IPS-NIHi7 (cell line): ENCODE measurements around the gene CARD18.

Experiments used
- DNase-seq: peaks from one replicate; pipeline ENCODE4 v3.0.0; 2012; ENCODE audit warnings: mixed read lengths; ENCODE audit errors: extremely low spot score

CARD18 gene

DNA sequence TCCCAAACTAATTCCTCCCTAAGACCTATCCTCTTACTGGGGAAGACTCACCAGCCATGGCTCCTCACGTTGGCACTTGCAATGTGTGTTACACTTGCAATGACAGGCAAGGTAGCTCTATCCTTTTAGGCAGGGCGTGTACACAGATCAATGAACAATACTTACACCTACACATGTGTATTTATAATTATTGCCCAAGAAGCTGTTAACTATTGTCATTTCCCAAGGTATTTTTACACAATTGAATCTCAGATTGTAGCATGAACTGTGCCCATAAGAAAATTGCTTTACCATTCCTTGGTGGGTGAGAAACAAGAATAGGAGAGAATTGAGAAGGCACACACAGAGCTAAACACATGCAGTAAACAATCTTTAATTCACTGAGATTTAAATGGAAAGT, at the start of gene CARD18:
Gene CARD18, minus strand, starts transcription at position 101 of the 400 bp plus-strand sequence. Its CDS starts 43 bp downstream, at position 58.
- no peak for DNase-seq

DNA sequence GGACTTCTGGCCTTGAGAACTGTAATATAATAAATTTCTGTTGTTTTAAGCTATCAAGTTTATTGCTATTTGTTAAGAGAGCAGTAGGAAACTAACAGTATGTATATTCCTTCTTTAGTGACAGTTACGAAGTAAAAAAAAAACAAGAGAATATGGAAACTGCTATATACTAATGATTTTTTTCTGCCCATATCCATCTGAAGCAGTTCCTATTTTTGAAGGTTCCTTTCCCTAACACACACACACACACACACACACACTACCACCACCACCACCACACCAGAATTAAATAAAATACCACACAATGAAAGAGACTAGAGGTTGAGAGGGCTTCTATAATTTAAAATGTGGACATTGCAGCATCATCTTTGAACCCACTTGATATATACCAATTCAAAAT, 44.4 kb upstream of the CARD18 start:
- no peak for DNase-seq

DNA sequence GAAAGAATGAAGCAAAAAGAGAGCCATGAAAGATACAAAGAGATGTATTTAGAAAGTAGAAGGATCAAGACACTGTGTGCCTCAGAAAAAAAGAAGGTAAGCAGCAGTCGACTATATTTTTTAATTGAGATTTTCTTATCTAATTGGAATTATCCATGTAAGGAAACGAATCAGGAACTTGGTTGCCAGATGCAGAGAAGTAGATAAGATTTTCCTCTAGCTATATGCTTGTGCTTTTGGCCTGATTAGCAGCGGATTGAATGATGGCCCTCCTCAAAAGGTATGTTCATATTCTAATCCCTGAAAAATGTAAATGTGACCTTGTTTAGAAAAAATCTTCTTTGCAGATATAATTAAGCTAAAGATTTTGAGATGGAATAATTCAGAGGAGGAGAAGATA, 43.9 kb upstream of the CARD18 start:
- DNase-seq, result no peak

- DNase-seq, result no peak
Observed at GRCh38 chr11:105181521-105181920, 42.0 kb upstream of the CARD18 start.

DNA sequence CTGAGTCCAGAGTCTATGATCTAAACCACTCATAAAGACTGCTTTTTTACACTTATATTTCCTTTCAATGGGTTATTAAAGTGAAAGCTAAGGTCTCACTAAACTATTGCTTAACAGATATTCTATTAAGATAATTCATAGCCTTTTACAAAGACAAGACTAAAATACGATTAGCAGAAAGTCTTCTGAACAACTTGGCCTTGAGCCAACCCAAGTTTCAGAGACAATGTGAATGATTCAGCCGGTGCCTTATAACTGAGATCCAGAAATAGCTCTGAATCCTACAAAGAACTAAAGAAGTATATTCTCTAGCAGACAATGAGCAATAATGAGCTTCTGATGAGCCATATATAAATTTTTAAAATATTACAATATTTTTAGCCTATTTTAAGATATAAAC, 41.5 kb upstream of the CARD18 start:
- no peak for DNase-seq

DNA sequence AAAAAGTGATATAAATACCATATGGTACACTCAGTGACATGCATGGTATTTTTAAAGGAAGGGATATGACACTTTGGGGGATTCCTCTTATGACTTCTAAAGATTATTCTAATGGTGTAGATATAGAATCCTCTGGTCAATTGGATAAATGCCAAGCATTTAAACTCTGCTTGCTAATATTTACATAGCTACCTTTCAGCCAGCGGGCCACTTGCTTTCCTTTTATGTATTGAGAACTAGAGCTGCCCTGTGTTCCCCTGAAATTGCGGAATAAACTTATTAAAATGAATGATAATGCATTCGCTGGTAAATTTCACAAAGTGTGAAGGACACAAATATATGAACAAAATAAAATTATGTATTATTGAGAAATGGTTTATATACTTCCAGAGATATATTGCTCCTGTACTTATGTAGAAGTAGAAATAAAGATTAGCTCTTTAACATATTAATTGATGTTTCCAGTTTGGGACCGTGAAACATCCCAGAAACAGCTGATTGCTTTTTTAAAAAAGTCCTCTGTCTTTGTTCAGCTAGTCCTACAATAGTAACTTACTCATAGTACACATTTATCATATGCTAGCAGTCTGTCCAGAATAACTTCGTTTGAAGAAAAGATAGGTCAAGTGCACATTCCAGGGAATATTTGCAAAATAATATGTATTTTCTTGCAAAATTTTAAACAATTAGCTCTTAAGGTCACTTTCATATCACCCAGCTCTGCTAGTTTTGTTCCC, 40.1 kb upstream of the CARD18 start:
- DNase-seq, result no peak

GRCh38 chr11:105177658-105178057, 38.1 kb upstream of the CARD18 start:
- DNase-seq, result no peak

GRCh38 chr11:105168457-105168856, 28.9 kb upstream of the CARD18 start:
- DNase-seq, result no peak

DNA sequence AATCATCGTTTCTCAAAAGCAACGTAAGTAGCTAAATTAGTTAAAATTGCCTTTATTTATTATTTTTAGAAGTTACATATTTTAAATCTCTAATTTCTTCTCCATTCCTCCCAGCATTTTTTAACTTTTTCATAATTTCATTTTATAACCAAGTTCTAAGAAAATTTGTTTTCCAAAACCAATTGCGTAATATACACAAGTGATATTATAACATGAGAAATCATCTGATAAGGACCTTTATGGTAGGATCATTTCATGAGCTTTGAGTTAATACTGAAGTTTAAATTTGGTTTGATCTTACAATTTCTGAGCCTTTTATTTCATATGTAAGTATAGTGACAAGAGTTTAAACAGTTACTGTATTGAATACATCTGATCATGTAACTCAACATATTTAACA, 27.7 kb upstream of the CARD18 start:
- no peak for DNase-seq

DNA sequence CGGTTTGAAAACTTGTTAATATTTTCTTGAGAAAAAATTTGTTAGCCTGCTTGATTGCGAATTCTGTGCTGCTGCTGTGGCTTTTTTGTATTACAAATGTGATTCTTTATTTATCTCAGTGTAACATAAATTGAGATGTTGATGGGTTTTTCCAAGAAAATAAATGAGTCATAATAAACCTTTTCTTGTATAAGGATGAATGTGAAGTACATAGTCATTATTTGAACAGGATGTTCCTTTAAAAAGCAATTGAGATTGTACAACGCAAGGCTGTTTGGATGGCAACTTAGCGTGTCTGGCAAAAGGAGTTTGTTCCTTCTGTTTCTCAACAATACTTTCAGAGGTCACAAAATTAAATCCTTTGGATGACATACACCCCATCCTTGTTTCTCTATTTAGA, 24.6 kb upstream of the CARD18 start:
- DNase-seq, result no peak

DNA sequence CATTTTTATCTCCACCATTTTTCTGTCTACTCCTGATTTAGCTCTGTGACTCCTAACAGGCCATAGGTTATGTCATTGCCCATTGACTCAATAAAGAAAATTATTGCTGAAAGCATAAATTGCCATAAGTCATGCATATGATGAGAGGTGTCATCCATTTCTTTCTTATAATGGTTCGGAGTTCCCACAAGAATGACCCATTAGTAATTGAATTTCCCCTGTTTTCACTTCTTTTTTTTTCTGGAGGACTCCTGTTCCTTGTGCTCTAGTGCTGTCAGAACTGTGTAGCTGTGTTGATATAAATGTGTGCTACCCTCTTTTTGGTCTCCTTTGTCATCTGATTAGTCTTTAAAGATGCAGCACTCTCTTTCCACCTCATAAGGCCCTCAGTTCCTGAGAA, 22.9 kb upstream of the CARD18 start:
- DNase-seq, result no peak

- no peak for DNase-seq
Observed at GRCh38 chr11:105158436-105158835, 18.9 kb upstream of the CARD18 start.

GRCh38 chr11:105156720-105157119, 17.2 kb upstream of the CARD18 start:
- no peak for DNase-seq

DNA sequence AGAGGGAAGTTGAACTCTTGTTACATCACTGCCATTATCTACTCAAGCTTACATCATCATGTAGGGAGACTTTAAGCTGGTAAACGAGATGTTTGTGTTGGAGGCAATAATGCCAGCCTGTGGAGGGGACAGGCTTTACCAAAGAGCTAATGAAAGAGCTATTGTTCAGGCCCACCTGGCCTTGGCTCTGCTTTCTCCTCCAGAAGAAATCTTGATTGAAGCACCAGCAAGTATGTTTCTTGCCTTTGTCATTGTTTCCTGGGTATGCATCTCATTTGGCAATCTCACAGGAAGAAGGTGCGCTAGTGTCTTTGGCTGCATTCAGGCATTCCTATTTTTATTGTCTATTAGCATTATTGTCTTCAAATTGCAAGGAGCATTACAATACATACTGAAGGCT, 16.7 kb upstream of the CARD18 start:
- DNase-seq, result no peak

- DNase-seq, result peak; percentile 33
Observed at GRCh38 chr11:105155679-105156078, 16.1 kb upstream of the CARD18 start.

GRCh38 chr11:105153392-105153791, 13.8 kb upstream of the CARD18 start:
- no peak for DNase-seq

DNA sequence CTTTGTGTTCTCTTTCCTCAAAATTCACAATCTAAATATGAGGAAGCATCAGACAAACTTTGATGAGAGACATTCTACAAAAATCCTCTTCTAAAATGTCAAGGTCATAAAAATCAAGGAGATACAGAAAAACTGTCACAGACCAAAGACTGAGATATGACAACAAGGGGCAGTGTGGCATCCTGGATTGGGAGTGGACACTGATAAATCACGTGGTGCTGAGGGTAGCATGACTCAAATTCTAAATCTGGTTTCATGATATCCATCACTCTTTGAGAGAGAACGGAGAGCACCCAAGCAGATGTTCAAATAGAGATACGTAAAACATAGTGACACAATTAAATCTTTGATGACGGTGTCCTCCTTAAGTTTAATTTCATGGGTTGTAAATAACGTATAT, 13.0 kb upstream of the CARD18 start:
- no peak for DNase-seq

GRCh38 chr11:105152021-105152512, 12.5 kb upstream of the CARD18 start:
- no peak for DNase-seq

DNA sequence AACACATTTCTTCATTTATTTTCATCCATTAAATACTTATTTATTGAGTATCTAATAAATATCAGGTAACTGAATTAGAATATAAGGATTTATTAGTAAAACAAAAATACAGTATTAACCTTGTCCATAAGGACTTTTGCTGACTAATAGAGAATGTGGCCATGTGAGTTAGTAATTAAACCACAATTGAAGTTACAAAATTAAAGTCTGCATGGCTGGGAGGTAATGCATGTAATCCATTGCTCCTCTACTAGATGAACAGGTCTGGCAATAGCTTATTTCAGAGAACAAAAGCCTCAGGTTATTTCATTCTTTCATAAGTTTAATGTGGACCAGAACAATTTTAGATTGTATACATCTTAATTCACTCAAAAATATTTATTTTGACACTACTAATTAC, 9.9 kb upstream of the CARD18 start:
- DNase-seq, result no peak

- DNase-seq, result no peak
Observed at GRCh38 chr11:105148241-105148640, 8.7 kb upstream of the CARD18 start.

- DNase-seq, result no peak
Observed at GRCh38 chr11:105144887-105145286, 5.3 kb upstream of the CARD18 start.

DNA sequence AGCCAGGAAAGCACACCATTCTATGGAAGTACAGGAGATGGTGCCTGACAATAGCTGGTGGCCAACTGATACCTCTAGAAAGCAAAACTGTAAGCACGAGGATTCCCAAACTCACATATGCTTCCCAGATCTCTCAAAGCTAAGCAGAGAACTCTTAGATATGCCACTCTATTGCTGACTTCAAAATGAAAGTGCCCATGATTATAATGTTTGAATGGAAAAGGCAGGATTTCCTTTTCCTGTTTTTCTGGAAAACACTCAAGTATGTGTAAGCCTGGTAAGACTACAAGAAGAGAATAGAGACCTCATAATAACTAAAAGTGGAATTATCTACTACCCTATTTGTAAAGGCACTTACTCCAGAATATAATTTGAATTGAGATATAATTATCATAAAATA, 2.6 kb upstream of the CARD18 start:
- DNase-seq, result no peak

- no peak for DNase-seq
Observed at GRCh38 chr11:105137286-105137685, 2.3 kb downstream of the CARD18 start.

DNA sequence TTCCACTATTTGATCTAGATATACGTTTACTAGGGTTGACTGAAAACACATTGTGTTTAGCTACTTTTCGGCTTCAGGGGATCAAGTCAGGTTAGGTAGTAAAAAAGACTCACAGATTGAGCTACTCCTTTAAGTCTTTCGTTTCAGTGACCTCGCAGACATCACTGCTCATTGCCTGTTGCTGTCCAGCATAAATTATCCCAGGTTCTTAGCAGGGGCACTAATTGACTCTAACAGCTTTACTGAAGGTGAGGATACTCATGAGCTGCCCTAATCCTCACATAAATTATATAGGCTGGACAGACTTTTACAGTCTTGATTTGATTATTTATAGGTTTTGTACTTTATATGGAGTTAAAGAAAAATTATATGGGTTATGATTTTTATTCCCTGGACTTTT, 3.7 kb downstream of the CARD18 start:
- DNase-seq, result no peak
